Putamen (tissue), 1 donor: ENCODE results near the gene TMEM38A.
"Not testable (repeated sequence)": the region's sequence is repeated elsewhere in the genome, so short reads cannot be mapped to it uniquely, and the experiment has no call there.

Experiments
- DNase-seq: peaks from one replicate; pipeline ENCODE4 v3.0.0-alpha.2; 2016; ENCODE audit warnings: low spot score

The TMEM38A gene

GRCh38 chr19:16638666-16639065 is 22.3 kb upstream of the TMEM38A start:
- DNase-seq: no peak

DNA sequence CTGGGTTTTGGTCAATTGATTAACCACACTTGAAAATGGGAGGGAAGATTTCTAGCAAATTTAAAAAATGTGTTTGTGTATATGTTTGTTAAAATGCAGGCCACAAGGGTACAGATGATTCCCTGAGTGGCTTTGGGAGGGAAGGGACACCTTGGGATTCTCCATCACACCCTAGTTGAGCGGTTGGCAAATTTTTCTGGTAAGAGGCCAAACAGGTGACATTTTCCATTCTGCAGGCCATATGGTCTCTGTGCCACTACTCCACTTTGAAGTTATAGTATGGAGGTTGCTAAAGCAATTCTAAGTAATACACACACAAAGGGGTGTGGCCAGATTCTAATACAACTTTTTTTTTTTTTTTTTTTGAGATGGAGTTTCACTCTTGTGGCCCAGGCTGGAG is 20.0 kb upstream of the TMEM38A start:
- DNase-seq: no peak

- DNase-seq: no peak
These were observed 19.2 kb upstream of the TMEM38A start for GRCh38 chr19:16641695-16642094.

GRCh38 chr19:16645140-16645539 is 15.8 kb upstream of the TMEM38A start:
- peak; percentile 87 for DNase-seq

DNA sequence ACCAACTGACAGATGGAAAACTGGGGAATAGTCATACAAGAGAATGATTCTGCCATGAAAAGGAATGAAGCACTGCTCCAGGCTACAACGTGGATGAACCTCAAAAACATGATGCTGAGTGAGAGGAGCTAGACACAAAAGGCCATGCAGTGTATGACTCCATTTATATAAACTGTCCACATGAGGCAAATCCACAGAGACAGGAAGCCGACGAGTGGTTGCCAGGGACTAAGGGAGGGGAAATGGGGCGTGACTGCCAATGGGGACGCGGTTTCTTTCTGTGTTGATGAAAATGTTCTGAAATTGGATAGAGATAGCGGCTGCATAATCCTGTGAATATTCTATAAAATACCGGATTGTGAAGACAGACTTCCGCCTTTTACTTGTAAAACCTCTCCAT is 11.2 kb upstream of the TMEM38A start:
- no peak for DNase-seq

- DNase-seq: no peak
These were observed 10.1 kb upstream of the TMEM38A start for GRCh38 chr19:16650821-16651220.

DNA sequence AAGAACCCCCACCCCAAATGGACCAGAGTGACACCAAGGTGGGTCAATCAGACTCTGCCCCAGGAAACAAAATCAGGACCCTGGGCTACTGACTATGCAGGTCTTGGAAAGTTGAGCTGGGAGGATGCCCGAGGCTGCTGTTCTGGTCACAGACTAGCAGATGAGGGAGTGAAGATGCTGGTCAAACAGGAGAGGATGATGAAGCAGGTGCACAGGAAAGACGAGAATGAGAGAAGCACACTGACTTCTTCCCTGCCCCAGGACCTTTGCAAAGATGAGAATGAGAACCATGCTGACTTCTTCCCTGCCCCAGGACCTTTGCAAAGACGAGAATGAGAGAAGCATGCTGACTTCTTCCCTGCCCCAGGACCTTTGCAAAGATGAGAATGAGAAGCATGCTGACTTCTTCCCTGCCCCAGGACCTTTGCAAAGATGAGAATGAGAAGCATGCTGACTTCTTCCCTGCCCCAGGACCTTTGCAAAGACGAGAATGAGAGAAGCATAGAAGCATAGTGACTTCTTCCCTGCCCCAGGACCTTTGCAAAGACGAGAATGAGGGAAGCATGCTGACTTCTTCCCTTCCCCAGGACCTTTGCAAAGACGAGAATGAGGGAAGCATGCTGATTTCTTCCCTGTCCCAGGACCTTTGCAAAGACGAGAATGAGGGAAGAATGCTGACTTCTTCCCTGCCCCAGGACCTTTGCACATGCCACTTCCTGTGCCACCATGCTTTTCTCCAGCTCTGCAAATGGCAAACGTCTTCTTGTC is 9.3 kb upstream of the TMEM38A start:
- not testable (repeated sequence) for DNase-seq

DNA sequence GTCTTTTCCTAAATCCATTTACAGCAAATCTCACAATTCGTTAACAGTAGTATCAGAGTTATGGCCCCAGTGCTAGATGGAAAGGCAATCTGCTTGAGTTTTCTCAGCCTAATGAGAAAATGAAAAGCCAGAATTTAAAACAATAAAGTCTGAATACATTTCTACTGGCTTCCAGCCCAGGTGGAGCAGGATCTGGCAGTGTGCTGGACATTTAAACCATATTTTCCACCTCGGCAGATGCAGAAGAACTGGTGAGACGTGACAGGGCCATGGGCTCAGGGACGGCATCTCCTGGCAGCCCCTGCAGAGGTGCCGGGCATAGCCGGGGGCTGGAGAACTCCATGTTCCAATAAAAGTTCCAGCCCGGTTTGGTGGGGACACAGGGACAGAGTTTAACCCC is 8.1 kb upstream of the TMEM38A start:
- DNase-seq: no peak

- no peak for DNase-seq
These were observed 6.8 kb upstream of the TMEM38A start for GRCh38 chr19:16654140-16654539.

- no peak for DNase-seq
These were observed 6.3 kb upstream of the TMEM38A start for GRCh38 chr19:16654627-16655026.

- no peak for DNase-seq
These were observed 5.2 kb upstream of the TMEM38A start for GRCh38 chr19:16655727-16656126.

- no peak for DNase-seq
These were observed 3.6 kb upstream of the TMEM38A start for GRCh38 chr19:16657384-16657783.

DNA sequence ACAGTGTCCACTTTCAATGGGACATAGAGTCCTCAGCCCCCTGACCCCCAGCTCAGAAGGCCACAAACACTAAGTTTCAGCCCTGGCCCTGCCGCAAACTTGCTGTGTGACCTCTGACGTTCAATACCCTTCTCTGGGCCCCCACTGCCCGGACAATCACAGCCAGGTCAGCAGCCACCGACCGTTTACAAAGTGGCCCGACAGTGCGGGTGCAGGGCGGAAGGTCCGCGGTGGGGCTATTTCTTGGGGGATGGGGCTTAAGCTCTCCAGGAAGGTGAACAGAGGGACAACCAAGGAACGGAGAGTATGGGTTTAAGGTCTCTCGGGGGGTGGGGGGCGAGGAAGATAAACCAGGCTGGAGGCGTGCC is 1.5 kb upstream of the TMEM38A start:
- no peak for DNase-seq

GRCh38 chr19:16659832-16660708 is 869 bp upstream of the TMEM38A start, which contains the start of gene SMIM7:
TSS of gene SMIM7 (minus strand) at chr19:16660144. CDS start at chr19:16660110, 34 bp downstream.
- peak; percentile 99 for DNase-seq

DNA sequence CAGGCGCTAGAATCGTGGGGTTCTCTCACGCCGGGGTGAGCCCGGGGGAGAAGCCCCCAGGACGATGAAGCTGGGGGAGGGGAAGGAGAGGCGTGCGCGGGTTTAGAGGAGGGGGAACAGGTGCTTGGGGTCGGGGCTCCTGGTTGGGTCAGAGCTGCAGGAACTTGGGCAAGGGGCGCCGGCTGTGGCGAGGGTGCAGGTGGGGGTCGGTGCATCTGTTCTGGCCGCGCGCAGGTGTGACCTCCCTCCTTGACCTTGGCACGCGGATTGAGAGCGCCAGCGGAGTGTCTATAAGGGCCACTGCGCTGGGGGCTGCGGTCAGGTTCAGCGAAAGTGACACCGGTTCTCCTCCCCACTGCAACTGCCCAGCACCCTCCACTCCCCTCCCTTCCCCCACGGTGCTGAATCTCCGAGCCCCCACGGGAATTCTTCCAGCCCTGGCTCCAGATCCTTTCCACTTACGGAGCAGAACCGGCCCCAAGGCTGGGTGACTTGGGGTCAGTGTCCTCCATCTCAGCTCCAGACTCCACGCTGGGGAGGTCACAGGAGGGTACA is 618 bp downstream of the TMEM38A start:
- peak; percentile 46 for DNase-seq

- DNase-seq: no peak
These were observed 7.2 kb downstream of the TMEM38A start for GRCh38 chr19:16668176-16668575.

- DNase-seq: not testable (repeated sequence)
These were observed 7.8 kb downstream of the TMEM38A start for GRCh38 chr19:16668702-16669101.

- peak; percentile 65 for DNase-seq
These were observed 9.4 kb downstream of the TMEM38A start for GRCh38 chr19:16670291-16670690.

DNA sequence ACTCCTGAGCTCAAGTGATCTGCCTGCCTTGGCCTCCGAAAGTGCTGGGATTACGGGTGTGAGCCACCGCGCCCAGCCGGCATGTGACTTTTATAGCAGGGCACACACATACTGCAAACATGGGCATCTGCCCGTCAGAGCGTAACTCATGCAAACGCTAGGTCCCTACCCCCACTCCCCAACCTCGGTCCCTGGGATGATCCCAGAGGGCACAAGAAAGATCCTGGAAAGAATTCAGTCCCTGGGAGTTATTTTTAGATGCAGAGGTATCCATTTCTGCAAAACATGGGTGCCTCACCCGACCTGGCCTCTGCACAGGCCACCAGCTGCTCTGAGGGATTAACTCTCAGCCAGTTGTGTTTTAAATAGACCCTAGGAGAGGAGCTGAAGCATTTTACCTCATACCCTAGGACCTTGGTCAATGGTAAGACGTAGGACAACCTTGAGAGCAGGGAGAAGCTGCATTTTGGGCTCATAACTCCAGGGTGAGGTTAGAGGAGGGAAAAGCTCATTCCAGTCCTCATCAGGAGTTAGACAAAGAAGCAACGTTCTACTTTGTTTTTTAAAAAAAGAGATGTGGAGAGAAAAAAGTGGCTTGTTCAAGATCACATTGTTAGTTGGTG is 10.8 kb downstream of the TMEM38A start:
- DNase-seq: no peak

DNA sequence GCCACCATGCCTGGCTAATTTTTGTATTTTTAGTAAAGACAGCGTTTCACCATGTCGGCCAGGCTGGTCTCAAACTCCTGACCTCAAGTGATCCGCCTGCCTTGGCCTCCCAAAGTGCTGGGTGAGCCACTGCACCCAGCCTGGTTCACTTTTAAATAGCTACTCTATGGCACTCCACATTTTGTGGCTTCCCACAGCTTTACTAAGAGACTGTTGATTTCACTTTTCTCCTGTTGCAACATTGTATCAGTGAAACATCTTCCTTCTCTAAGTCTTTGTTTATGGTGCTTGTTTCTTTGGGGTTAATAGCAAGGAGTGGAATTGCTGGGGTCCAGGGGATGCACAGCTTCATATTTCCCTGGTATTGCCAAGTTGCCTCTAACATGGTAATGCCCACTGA is 12.3 kb downstream of the TMEM38A start:
- no peak for DNase-seq

- not testable (repeated sequence) for DNase-seq
These were observed 12.9 kb downstream of the TMEM38A start for GRCh38 chr19:16673839-16674238.

DNA sequence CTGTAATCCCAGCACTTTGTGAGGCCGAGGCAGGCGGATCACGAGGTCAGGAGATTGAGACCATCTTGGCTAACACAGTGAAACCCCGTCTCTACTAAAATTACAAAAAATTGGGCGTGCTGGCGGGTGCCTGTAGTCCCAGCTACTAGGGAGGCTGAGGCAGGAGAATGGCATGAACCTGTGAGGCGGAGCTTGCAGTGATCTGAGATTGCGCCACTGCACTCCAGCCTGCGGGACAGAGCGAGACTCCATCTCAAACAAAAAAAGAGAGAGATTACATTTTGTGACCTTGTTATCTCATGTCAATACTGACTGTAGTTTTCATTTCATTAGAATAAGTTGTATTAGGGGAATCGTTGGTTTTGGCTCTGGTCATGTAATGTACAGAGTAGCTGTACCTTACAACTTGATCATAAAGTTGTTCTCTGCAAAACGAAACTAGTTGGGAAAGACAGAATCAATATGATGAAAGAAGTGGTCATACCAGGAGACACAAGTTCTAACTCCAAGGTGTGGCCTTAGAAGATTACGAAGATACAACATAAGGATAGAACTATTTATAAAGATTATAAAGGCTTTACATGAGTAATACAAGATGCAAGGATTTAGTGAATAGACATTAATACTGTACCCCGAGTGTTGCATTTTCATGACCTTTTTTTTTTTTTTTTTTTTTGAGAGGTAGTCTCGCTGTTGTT is 15.3 kb downstream of the TMEM38A start:
- no peak for DNase-seq
